HEK293T (cell line): Measurements from ENCODE around the gene LILRB5.

Source experiments
- CTBP1 ChIP-seq: fragments of 450-650 bp; IDR thresholded peaks from 2 replicates; pipeline ENCODE4 v1.6.1; 2016; ENCODE audit warnings: borderline replicate concordance
- FOXA1 ChIP-seq: fragments of 450-650 bp; IDR thresholded peaks from 2 replicates; pipeline ENCODE4 v1.6.1; 2016; ENCODE audit warnings: mild to moderate bottlenecking
- FOXM1 ChIP-seq: fragments of 450-650 bp; IDR thresholded peaks from 2 replicates; pipeline ENCODE4 v1.6.1; 2017; ENCODE audit warnings: mild to moderate bottlenecking, borderline replicate concordance
- LEF1 ChIP-seq: fragments of 450-650 bp; IDR thresholded peaks from 2 replicates; pipeline ENCODE4 v1.6.1; 2017; ENCODE audit warnings: mild to moderate bottlenecking, borderline replicate concordance
- SP1 ChIP-seq: fragments of 450-650 bp; IDR thresholded peaks from 2 replicates; pipeline ENCODE4 v1.6.1; 2017
- ZNF384 ChIP-seq: fragments of 450-650 bp; IDR thresholded peaks from 2 replicates; pipeline ENCODE4 v1.6.1; 2016

- TF ChIP-seq LEF1: no peak
- TF ChIP-seq FOXA1: no peak
- no peak for TF ChIP-seq ZNF384
- TF ChIP-seq SP1: no peak
- TF ChIP-seq FOXM1: no peak
- TF ChIP-seq CTBP1: no peak
These were observed 4.2 kb downstream of the LILRB5 start for GRCh38 chr19:54252845-54253244.
